Measurements from ENCODE around the gene FAM76A. TPM values are rescaled to one million over a fixed set of nuclear protein-coding genes. Genes with fewer than 3 reads are reported as not detected.
"Not testable (repeated sequence)": the region's sequence is repeated elsewhere in the genome, so short reads cannot be mapped to it uniquely, and the experiment has no call there.

FAM76A gene
- total RNA-seq, 1 donor from 2014 or later, result 9.1 TPM

DNA sequence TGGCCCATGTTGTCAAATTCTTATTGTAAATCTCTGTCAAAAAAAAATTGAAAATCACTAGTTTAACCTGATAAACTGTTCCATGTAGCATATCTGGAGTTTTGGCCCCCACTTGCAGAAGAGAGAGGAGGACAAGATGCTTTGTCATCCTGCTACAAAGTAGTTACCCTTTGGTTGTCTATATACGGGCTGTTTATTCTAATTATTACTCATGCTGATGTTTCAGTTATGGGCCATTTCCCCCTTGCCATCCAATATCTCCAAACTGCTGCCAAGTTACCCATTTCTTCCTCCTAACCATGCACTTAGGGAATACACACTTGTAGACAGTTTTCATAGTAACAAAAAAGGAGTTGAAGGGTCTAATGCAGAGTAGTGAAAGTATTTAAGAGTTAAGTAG is 69.8 kb downstream of the FAM76A start:
- no peaks in the 10 kb centered on the region for H3K36me3 Mint-ChIP-seq (ENCODE audit: unreplicated experiment)
- no peak for DNase-seq
- TF ChIP-seq CTCF (IDR thresholded peaks at IDR 0.05; ENCODE audit: partially characterized antibody, unreplicated experiment), result no peak
- no peak overlapping the region for H3K27ac Mint-ChIP-seq (ENCODE audit: unreplicated experiment)
- H3K27me3 Mint-ChIP-seq (ENCODE audit: unreplicated experiment), result peaks cover 2% of the 10 kb centered on the region
- H3K4me1 Mint-ChIP-seq (ENCODE audit: low read depth, unreplicated experiment), result no peaks in the 10 kb centered on the region
- H3K4me3 Mint-ChIP-seq (ENCODE audit: unreplicated experiment), result no peak overlapping the region
- H3K9me3 Mint-ChIP-seq (ENCODE audit: unreplicated experiment), result no peaks in the 10 kb centered on the region

- no peaks in the 10 kb centered on the region for H3K4me1 Mint-ChIP-seq (ENCODE audit: low read depth, unreplicated experiment)
- H3K4me3 Mint-ChIP-seq (ENCODE audit: unreplicated experiment), result no peak overlapping the region
- H3K27me3 Mint-ChIP-seq (ENCODE audit: unreplicated experiment), result no peaks in the 10 kb centered on the region
- no peaks in the 10 kb centered on the region for H3K36me3 Mint-ChIP-seq (ENCODE audit: unreplicated experiment)
- no peak overlapping the region for H3K27ac Mint-ChIP-seq (ENCODE audit: unreplicated experiment)
- no peak for TF ChIP-seq CTCF (IDR thresholded peaks at IDR 0.05; ENCODE audit: partially characterized antibody, unreplicated experiment)
- DNase-seq, result no peak
- no peaks in the 10 kb centered on the region for H3K9me3 Mint-ChIP-seq (ENCODE audit: unreplicated experiment)
Measured at GRCh38 chr1:27804791-27805190, 79.0 kb downstream of the FAM76A start.

DNA sequence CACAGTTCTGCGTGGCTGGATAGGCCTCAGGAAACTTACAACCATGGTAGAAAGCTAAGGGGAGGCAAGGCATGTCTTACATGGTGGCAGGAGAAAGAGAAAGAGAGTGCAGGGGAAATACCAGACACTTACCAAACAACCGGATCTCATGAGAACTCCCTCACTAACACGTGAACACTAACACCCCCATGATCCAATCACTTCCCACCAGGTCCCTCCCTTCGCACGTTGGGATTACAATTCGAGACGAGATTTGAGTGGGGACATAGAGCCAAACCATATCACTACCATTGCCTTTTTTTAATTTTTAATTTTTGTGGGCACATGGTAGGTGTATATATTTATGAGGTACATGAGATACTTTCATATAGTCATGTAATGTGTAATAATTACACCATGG is 81.0 kb downstream of the FAM76A start:
- no peak for TF ChIP-seq CTCF (IDR thresholded peaks at IDR 0.05; ENCODE audit: partially characterized antibody, unreplicated experiment)
- no peak for DNase-seq
- H3K27ac Mint-ChIP-seq (ENCODE audit: unreplicated experiment), result no peak overlapping the region
- H3K4me1 Mint-ChIP-seq (ENCODE audit: low read depth, unreplicated experiment), result no peaks in the 10 kb centered on the region
- H3K27me3 Mint-ChIP-seq (ENCODE audit: unreplicated experiment), result no peaks in the 10 kb centered on the region
- H3K4me3 Mint-ChIP-seq (ENCODE audit: unreplicated experiment), result no peak overlapping the region
- no peaks in the 10 kb centered on the region for H3K9me3 Mint-ChIP-seq (ENCODE audit: unreplicated experiment)
- H3K36me3 Mint-ChIP-seq (ENCODE audit: unreplicated experiment), result no peaks in the 10 kb centered on the region

DNA sequence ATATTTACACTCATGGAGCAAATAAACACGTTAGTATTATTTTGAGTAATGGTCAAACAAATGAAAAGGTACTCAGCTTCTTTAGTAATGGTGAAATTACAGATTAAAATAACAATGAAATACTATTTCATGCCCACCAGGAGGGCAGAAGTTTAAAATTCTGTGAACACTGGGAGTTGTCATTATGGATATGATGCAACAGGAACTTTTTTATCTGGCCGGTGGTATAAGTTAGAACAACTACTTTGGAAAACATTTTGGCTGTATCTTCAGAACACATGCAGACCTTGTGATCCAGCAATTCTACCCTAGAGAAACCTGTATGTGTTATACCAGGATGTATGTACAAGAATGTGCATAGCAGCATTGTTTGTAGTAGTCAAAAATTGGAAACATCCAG is 81.6 kb downstream of the FAM76A start:
- Mint-ChIP-seq H3K9me3 (ENCODE audit: unreplicated experiment) (no peaks in the 10 kb centered on the region), H3K36me3 (ENCODE audit: unreplicated experiment) (no peaks in the 10 kb centered on the region), H3K27me3 (ENCODE audit: unreplicated experiment) (no peaks in the 10 kb centered on the region), H3K4me1 (ENCODE audit: low read depth, unreplicated experiment) (no peaks in the 10 kb centered on the region), H3K27ac (ENCODE audit: unreplicated experiment) (no peak overlapping the region), H3K4me3 (ENCODE audit: unreplicated experiment) (no peak overlapping the region)
- no peak for TF ChIP-seq CTCF (IDR thresholded peaks at IDR 0.05; ENCODE audit: partially characterized antibody, unreplicated experiment)
- DNase-seq, result no peak

GRCh38 chr1:27808131-27808530 is 82.4 kb downstream of the FAM76A start:
- not testable (repeated sequence) for H3K4me3 Mint-ChIP-seq (ENCODE audit: unreplicated experiment); H3K27me3 Mint-ChIP-seq (ENCODE audit: unreplicated experiment); H3K27ac Mint-ChIP-seq (ENCODE audit: unreplicated experiment); DNase-seq; H3K36me3 Mint-ChIP-seq (ENCODE audit: unreplicated experiment); H3K9me3 Mint-ChIP-seq (ENCODE audit: unreplicated experiment); H3K4me1 Mint-ChIP-seq (ENCODE audit: low read depth, unreplicated experiment)

- Mint-ChIP-seq H3K27me3 (ENCODE audit: unreplicated experiment) (no peaks in the 10 kb centered on the region), H3K36me3 (ENCODE audit: unreplicated experiment) (no peaks in the 10 kb centered on the region), H3K9me3 (ENCODE audit: unreplicated experiment) (no peaks in the 10 kb centered on the region), H3K4me3 (ENCODE audit: unreplicated experiment) (no peak overlapping the region), H3K4me1 (ENCODE audit: low read depth, unreplicated experiment) (no peaks in the 10 kb centered on the region), H3K27ac (ENCODE audit: unreplicated experiment) (no peak overlapping the region)
- TF ChIP-seq CTCF (IDR thresholded peaks at IDR 0.05; ENCODE audit: partially characterized antibody, unreplicated experiment), result no peak
- no peak for DNase-seq
Measured at GRCh38 chr1:27809883-27810282, 84.1 kb downstream of the FAM76A start.

All from glutamatergic neuron (in vitro differentiated cells).